Measurements from ENCODE around the gene ABCG5. TPM values are rescaled to one million over a fixed set of nuclear protein-coding genes. Genes with fewer than 3 reads are reported as not detected.

The ABCG5 gene
- total and polyA plus RNA-seq, 2 experiments from 2014 or later = 5.4 TPM

DNA sequence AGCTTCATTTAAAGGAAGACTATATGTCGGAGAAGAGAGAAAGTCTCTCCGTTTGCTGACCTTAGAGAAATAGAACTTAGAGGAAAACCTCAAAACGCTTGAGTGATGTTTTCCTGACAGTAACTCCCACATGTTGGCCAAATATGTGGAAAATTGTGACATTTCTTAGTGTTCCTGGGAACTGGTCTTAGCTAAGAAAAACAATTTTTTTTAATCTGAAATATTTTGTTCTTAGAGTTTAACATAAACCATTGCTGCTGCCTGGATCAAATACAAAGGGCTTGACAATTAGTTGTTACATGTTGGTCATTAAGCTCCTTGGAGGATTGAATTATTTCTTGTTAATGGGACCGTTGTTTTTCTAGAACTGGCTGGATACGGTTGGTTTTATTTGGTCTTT, 48.5 kb downstream of the ABCG5 start:
- no peaks in the 10 kb centered on the region for H3K9me2 ChIP-seq (replicated peaks; ENCODE audit: insufficient read depth)
- H4K20me1 ChIP-seq (ENCODE audit: insufficient read depth, poor library complexity, severe bottlenecking) = no peaks in the 10 kb centered on the region
- DNase-seq (ENCODE audit: low spot score) = no peak
- no peaks in the 10 kb centered on the region for H3K79me2 ChIP-seq
- H3K27me3 ChIP-seq = no peaks in the 10 kb centered on the region
- no peak overlapping the region for H3K27ac ChIP-seq
- no peaks in the 10 kb centered on the region for H3K4me1 ChIP-seq (ENCODE audit: insufficient read depth)
- H3K9me3 ChIP-seq (ENCODE audit: low read depth) = no peaks in the 10 kb centered on the region
- TF ChIP-seq EZH2phosphoT487 (IDR thresholded peaks at IDR 0.05; ENCODE audit: low read depth, severe bottlenecking, unreplicated experiment) (no peak), EZH2 (IDR thresholded peaks at IDR 0.05; ENCODE audit: borderline replicate concordance) (no peak)
- TF ChIP-seq, protein P1, sequence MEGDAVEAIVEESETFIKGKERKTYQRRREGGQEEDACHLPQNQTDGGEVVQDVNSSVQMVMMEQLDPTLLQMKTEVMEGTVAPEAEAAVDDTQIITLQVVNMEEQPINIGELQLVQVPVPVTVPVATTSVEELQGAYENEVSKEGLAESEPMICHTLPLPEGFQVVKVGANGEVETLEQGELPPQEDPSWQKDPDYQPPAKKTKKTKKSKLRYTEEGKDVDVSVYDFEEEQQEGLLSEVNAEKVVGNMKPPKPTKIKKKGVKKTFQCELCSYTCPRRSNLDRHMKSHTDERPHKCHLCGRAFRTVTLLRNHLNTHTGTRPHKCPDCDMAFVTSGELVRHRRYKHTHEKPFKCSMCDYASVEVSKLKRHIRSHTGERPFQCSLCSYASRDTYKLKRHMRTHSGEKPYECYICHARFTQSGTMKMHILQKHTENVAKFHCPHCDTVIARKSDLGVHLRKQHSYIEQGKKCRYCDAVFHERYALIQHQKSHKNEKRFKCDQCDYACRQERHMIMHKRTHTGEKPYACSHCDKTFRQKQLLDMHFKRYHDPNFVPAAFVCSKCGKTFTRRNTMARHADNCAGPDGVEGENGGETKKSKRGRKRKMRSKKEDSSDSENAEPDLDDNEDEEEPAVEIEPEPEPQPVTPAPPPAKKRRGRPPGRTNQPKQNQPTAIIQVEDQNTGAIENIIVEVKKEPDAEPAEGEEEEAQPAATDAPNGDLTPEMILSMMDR (IDR thresholded peaks at IDR 0.05; ENCODE audit: poor library complexity) = no peak
- H3K36me3 ChIP-seq (replicated peaks; ENCODE audit: insufficient read depth, low read depth) = no peaks in the 10 kb centered on the region
- no peak overlapping the region for H2AFZ ChIP-seq
- WGBS (ENCODE audit: low lambda C conversion rate, missing lambda C conversion rate) = 92% methylated on average over 5 of the region's 5 CpGs
- no peak overlapping the region for H3K4me2 ChIP-seq
- H3K4me3 ChIP-seq = no peak overlapping the region

DNA sequence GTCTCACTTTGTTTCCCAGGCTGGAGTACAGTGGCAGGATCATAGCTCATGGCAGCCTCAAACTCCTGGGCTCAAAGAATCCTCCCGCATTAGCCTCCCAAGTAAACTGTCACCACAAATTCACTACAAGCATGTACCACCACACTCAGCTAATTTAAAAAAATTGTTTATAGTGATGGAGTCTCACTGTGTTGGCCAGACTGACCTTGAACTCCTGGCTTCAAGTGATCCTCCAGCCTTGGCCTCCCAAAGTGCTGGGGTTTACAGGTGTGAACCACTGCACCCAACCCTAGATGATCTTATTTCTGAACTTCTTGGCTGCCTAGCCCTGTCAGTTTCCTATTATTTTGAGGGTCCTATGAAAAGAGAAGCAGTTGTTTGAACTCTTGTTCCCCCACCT, 50.0 kb downstream of the ABCG5 start:
- Histone ChIP-seq H2AFZ (no peak overlapping the region), H3K4me3 (no peak overlapping the region), H3K4me1 (ENCODE audit: insufficient read depth) (no peaks in the 10 kb centered on the region), H3K9me2 (replicated peaks; ENCODE audit: insufficient read depth) (no peaks in the 10 kb centered on the region), H3K36me3 (replicated peaks; ENCODE audit: insufficient read depth, low read depth) (no peaks in the 10 kb centered on the region), H3K9me3 (ENCODE audit: low read depth) (no peaks in the 10 kb centered on the region), H3K4me2 (no peak overlapping the region), H4K20me1 (ENCODE audit: insufficient read depth, poor library complexity, severe bottlenecking) (no peaks in the 10 kb centered on the region), H3K79me2 (no peaks in the 10 kb centered on the region), H3K27me3 (no peaks in the 10 kb centered on the region), H3K27ac (no peak overlapping the region)
- 89% methylated on average over 1 of the region's 1 CpG for WGBS (ENCODE audit: low lambda C conversion rate, missing lambda C conversion rate)
- no peak for DNase-seq (ENCODE audit: low spot score)
- TF ChIP-seq, protein P1 (IDR thresholded peaks at IDR 0.05; ENCODE audit: poor library complexity) = no peak
- TF ChIP-seq EZH2phosphoT487 (IDR thresholded peaks at IDR 0.05; ENCODE audit: low read depth, severe bottlenecking, unreplicated experiment) = no peak

DNA sequence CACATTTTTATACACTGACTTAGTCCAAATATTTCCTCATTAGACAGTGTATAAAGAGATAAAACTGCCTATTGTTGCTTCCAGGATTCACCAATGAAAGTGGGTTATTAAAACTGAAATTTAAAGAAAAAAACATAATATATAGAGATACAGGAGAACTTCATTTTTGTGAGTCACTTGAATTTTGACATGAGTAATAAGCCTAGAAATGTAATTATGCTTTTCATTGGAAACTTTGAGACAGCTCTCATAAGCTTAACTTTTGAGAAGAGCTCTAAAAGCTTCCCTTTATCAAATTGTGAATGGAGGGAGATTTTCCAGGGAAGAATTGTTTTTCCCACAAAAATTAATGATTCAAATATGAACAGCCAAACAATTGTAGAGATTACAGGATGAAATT, 50.7 kb downstream of the ABCG5 start:
- Histone ChIP-seq H3K79me2 (no peaks in the 10 kb centered on the region), H3K27ac (no peak overlapping the region), H3K9me3 (ENCODE audit: low read depth) (no peaks in the 10 kb centered on the region), H3K9me2 (replicated peaks; ENCODE audit: insufficient read depth) (no peaks in the 10 kb centered on the region), H3K4me1 (ENCODE audit: insufficient read depth) (no peaks in the 10 kb centered on the region), H4K20me1 (ENCODE audit: insufficient read depth, poor library complexity, severe bottlenecking) (no peaks in the 10 kb centered on the region), H3K4me3 (no peak overlapping the region), H3K4me2 (no peak overlapping the region), H2AFZ (no peak overlapping the region), H3K27me3 (no peaks in the 10 kb centered on the region), H3K36me3 (replicated peaks; ENCODE audit: insufficient read depth, low read depth) (no peaks in the 10 kb centered on the region)
- DNase-seq (ENCODE audit: low spot score) = no peak
- TF ChIP-seq EZH2phosphoT487 (IDR thresholded peaks at IDR 0.05; ENCODE audit: low read depth, severe bottlenecking, unreplicated experiment) (no peak), EZH2 (IDR thresholded peaks at IDR 0.05; ENCODE audit: borderline replicate concordance) (no peak)
- TF ChIP-seq, protein P1 (IDR thresholded peaks at IDR 0.05; ENCODE audit: poor library complexity) = no peak

- H3K9me3 ChIP-seq (ENCODE audit: low read depth) = no peaks in the 10 kb centered on the region
- H3K4me1 ChIP-seq (ENCODE audit: insufficient read depth) = no peaks in the 10 kb centered on the region
- H3K27ac ChIP-seq = no peak overlapping the region
- H3K36me3 ChIP-seq (replicated peaks; ENCODE audit: insufficient read depth, low read depth) = no peaks in the 10 kb centered on the region
- H3K4me2 ChIP-seq = no peak overlapping the region
- no peaks in the 10 kb centered on the region for H4K20me1 ChIP-seq (ENCODE audit: insufficient read depth, poor library complexity, severe bottlenecking)
- H3K27me3 ChIP-seq = no peaks in the 10 kb centered on the region
- no peak overlapping the region for H2AFZ ChIP-seq
- H3K9me2 ChIP-seq (replicated peaks; ENCODE audit: insufficient read depth) = no peaks in the 10 kb centered on the region
- DNase-seq (ENCODE audit: low spot score) = no peak
- H3K79me2 ChIP-seq = peaks cover 6% of the 10 kb centered on the region
- TF ChIP-seq EZH2 (IDR thresholded peaks at IDR 0.05; ENCODE audit: borderline replicate concordance) = no peak
- TF ChIP-seq, protein P1 (IDR thresholded peaks at IDR 0.05; ENCODE audit: poor library complexity) = no peak
- no peak overlapping the region for H3K4me3 ChIP-seq
- 94% methylated on average over 8 of the region's 8 CpGs for WGBS (ENCODE audit: low lambda C conversion rate, missing lambda C conversion rate)
Measured at GRCh38 chr2:43778233-43778632, 60.4 kb downstream of the ABCG5 start.
